SU-DHL-6 (cell line): ENCODE results near the gene TJP1.

Experiments
- H2AFZ ChIP-seq: fragments of 200-600 bp; sonication (generic); 2 replicates; pipeline ENCODE4 v1.6.1; 2014; ENCODE audit warnings: low read depth, mild to moderate bottlenecking, moderate library complexity, mixed read lengths, antibody characterized with exemption, low read length; ENCODE audit not compliant: severe bottlenecking
- H3F3A ChIP-seq: fragments of 200-600 bp; shearing (Covaris generic); 2 replicates; pipeline ENCODE4 v1.6.0; 2016; ENCODE audit warnings: antibody characterized with exemption, mild to moderate bottlenecking; ENCODE audit not compliant: insufficient read depth
- H3K27ac ChIP-seq: fragments of 200-600 bp; sonication (generic); 2 replicates; pipeline ENCODE4 v1.5.1; 2016; ENCODE audit warnings: low read depth, mild to moderate bottlenecking, low read length, moderate library complexity, mixed read lengths
- H3K27me3 ChIP-seq: fragments of 200-600 bp; sonication (generic), shearing (Covaris generic); 2 replicates; pipeline ENCODE4 v1.6.0; 2014; ENCODE audit warnings: mild to moderate bottlenecking, low read length
- H3K36me3 ChIP-seq: fragments of 200-600 bp; sonication (generic); 2 replicates; pipeline ENCODE4 v1.6.1; 2014; ENCODE audit warnings: mild to moderate bottlenecking, low read length, mixed read lengths
- H3K4me2 ChIP-seq: fragments of 300-600, 200-600 bp; shearing (Covaris generic), sonication (generic); 2 replicates; pipeline ENCODE4 v1.6.0; 2014; ENCODE audit warnings: low read length, low read depth, mild to moderate bottlenecking; ENCODE audit not compliant: poor library complexity, severe bottlenecking
- H3K4me3 ChIP-seq: fragments of 200-600 bp; sonication (generic); 2 replicates; pipeline ENCODE4 v1.5.1; 2014; ENCODE audit warnings: antibody characterized with exemption, low read length, mild to moderate bottlenecking, mixed read lengths; ENCODE audit not compliant: insufficient read depth, poor library complexity, severe bottlenecking
- H3K79me2 ChIP-seq: fragments of 200-600 bp; sonication (generic); 2 replicates; pipeline ENCODE4 v1.6.1; 2014; ENCODE audit warnings: mild to moderate bottlenecking, low read length, moderate library complexity; ENCODE audit not compliant: insufficient read depth
- H3K9ac ChIP-seq: fragments of 200-600 bp; sonication (generic); 2 replicates; pipeline ENCODE4 v1.7.0; 2014; ENCODE audit warnings: mild to moderate bottlenecking, low read length
- H3K9me2 ChIP-seq: fragments of 200-600 bp; sonication (generic); replicated peaks from 2 replicates; pipeline ENCODE4 v1.6.1; 2014; ENCODE audit warnings: low read length; ENCODE audit not compliant: insufficient read depth
- H3K9me3 ChIP-seq: fragments of 200-600 bp; sonication (generic); 2 replicates; pipeline ENCODE4 v1.6.1; 2014; ENCODE audit warnings: low read length, mixed read lengths; ENCODE audit not compliant: insufficient read depth
- H4K20me1 ChIP-seq: fragments of 200-600 bp; sonication (generic); 2 replicates; pipeline ENCODE4 v1.6.1; 2014; ENCODE audit warnings: low read depth, mild to moderate bottlenecking, antibody characterized with exemption, low read length, moderate library complexity, mixed read lengths
- EZH2phosphoT487 ChIP-seq: fragments of 200-600 bp; sonication (generic), shearing (Covaris generic); conservative IDR thresholded peaks from 2 replicates; pipeline ENCODE4 v1.6.1; 2018; ENCODE audit warnings: mild to moderate bottlenecking, antibody characterized with exemption, low read length, moderate library complexity, mixed read lengths
- TF ChIP-seq, protein P1 (sequence below): fragments of 200-600 bp; sonication (generic); IDR thresholded peaks from one replicate; pipeline ENCODE4 v1.5.1; 2017; ENCODE audit warnings: antibody characterized with exemption, mild to moderate bottlenecking, low read length, moderate library complexity; ENCODE audit not compliant: insufficient read depth, poor library complexity, severe bottlenecking

Gene TJP1

DNA sequence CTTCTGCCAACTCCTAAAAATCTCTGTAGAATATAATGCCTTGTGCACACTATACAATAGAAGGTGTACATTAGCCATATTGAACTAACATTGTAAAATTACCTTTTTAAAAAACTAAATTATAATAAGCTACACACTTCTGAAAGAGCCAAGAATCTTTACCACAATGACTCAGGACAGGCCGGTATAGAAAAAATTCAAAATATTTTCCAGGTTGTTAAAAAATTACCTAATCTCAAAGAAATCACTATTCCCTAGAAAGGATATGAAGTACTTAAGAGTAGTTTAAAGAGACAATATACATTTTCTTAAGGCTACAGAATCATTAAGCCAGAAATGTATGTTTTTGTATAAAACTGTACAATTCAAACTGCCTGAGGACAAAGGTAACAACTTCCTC lies 48.5 kb downstream of the TJP1 start:
- no peak overlapping the region for H3K27ac ChIP-seq
- no peaks in the 10 kb centered on the region for H3K9me3 ChIP-seq
- no peaks in the 10 kb centered on the region for H3K27me3 ChIP-seq
- H2AFZ ChIP-seq, result no peak overlapping the region
- TF ChIP-seq EZH2phosphoT487, result no peak
- TF ChIP-seq, protein P1, sequence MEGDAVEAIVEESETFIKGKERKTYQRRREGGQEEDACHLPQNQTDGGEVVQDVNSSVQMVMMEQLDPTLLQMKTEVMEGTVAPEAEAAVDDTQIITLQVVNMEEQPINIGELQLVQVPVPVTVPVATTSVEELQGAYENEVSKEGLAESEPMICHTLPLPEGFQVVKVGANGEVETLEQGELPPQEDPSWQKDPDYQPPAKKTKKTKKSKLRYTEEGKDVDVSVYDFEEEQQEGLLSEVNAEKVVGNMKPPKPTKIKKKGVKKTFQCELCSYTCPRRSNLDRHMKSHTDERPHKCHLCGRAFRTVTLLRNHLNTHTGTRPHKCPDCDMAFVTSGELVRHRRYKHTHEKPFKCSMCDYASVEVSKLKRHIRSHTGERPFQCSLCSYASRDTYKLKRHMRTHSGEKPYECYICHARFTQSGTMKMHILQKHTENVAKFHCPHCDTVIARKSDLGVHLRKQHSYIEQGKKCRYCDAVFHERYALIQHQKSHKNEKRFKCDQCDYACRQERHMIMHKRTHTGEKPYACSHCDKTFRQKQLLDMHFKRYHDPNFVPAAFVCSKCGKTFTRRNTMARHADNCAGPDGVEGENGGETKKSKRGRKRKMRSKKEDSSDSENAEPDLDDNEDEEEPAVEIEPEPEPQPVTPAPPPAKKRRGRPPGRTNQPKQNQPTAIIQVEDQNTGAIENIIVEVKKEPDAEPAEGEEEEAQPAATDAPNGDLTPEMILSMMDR, result no peak
- H3K4me2 ChIP-seq, result no peak overlapping the region
- no peak overlapping the region for H3K9ac ChIP-seq
- H3F3A ChIP-seq, result no peaks in the 10 kb centered on the region
- no peaks in the 10 kb centered on the region for H3K36me3 ChIP-seq
- H3K4me3 ChIP-seq, result no peak overlapping the region
- H3K9me2 ChIP-seq, result no peaks in the 10 kb centered on the region
- H4K20me1 ChIP-seq, result no peaks in the 10 kb centered on the region
- H3K79me2 ChIP-seq, result no peaks in the 10 kb centered on the region

DNA sequence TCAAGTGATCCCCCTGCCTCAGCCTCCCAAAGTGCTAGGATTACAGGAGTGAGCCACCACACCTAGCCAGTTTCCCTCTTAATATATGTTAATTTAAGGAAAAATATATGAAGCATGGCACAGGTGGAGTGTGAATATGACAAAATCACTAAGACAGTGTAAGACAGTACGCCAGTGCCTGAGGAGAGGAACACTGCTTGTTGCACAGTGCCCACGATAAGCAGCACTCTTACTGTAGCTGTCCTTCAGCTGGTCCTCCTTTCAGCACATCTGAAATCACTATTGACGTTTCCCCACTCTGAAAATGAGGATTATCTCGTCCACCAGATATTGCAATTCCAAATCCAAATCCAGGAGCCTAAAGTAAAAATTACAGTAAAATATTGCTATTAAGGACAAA lies 49.3 kb downstream of the TJP1 start:
- H3K36me3 ChIP-seq, result no peaks in the 10 kb centered on the region
- no peak overlapping the region for H3K4me2 ChIP-seq
- no peaks in the 10 kb centered on the region for H3K9me2 ChIP-seq
- no peak overlapping the region for H3K4me3 ChIP-seq
- no peaks in the 10 kb centered on the region for H3K9me3 ChIP-seq
- no peaks in the 10 kb centered on the region for H3K79me2 ChIP-seq
- no peak for TF ChIP-seq EZH2phosphoT487
- no peaks in the 10 kb centered on the region for H3K27me3 ChIP-seq
- no peaks in the 10 kb centered on the region for H4K20me1 ChIP-seq
- H3K27ac ChIP-seq, result no peak overlapping the region
- no peak overlapping the region for H3K9ac ChIP-seq
- H2AFZ ChIP-seq, result no peak overlapping the region
- H3F3A ChIP-seq, result no peaks in the 10 kb centered on the region

DNA sequence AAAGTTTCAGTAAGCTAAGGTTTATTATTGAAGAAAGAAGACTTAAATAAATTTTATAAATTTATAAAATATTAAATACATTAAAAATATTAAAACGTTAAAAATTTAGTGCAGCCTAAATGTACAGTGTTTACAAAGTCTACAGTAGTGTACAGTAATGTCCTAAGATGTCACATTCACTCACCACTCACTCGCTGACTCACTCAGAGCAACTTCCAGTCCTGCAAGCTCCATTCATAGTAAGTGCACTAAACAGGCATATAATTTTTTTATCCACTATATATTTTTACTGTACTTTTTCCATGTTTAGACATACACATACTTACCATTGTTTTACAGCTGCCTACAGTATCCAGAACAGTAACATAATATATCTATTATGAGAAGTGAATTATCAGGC lies 51.5 kb downstream of the TJP1 start:
- Histone ChIP-seq H3K4me2 (no peak overlapping the region), H2AFZ (no peak overlapping the region), H3K9me3 (no peaks in the 10 kb centered on the region), H4K20me1 (no peaks in the 10 kb centered on the region), H3K4me3 (no peak overlapping the region), H3K79me2 (no peaks in the 10 kb centered on the region), H3K36me3 (no peaks in the 10 kb centered on the region), H3K9me2 (no peaks in the 10 kb centered on the region), H3K27me3 (no peaks in the 10 kb centered on the region), H3K27ac (no peak overlapping the region), H3F3A (no peaks in the 10 kb centered on the region), H3K9ac (no peak overlapping the region)
- no peak for TF ChIP-seq EZH2phosphoT487
- TF ChIP-seq, protein P1, result no peak

GRCh38 chr15:29765898-29766527 lies 56.3 kb downstream of the TJP1 start:
- H3K9ac ChIP-seq, result no peak overlapping the region
- no peaks in the 10 kb centered on the region for H3F3A ChIP-seq
- H3K9me2 ChIP-seq, result no peaks in the 10 kb centered on the region
- TF ChIP-seq EZH2phosphoT487, result no peak
- TF ChIP-seq, protein P1, result no peak
- no peak overlapping the region for H3K4me2 ChIP-seq
- H3K79me2 ChIP-seq, result no peaks in the 10 kb centered on the region
- H3K27me3 ChIP-seq, result no peaks in the 10 kb centered on the region
- no peak overlapping the region for H3K27ac ChIP-seq
- H3K36me3 ChIP-seq, result no peaks in the 10 kb centered on the region
- no peaks in the 10 kb centered on the region for H4K20me1 ChIP-seq
- H3K4me3 ChIP-seq, result no peak overlapping the region
- no peaks in the 10 kb centered on the region for H3K9me3 ChIP-seq
- H2AFZ ChIP-seq, result no peak overlapping the region
